Activated CD4-positive, alpha-beta T cell treated with anti-CD3 and anti-CD28 coated beads, Interleukin-2, amount 50 U/mL, for 48 hours (primary cell): ENCODE data around the gene BACE2.
"Not testable (repeated sequence)": the region's sequence is repeated elsewhere in the genome, so short reads cannot be mapped to it uniquely, and the experiment has no call there.

Experiments used
- DNase-seq, 2 experiments: peaks; one replicate each; pipeline ENCODE4 v3.0.0-alpha.2; 2020

Gene BACE2

GRCh38 chr21:41217671-41218385, 49.9 kb downstream of the BACE2 start:
- DNase-seq, result no peak

- no peak for DNase-seq
Observed at GRCh38 chr21:41219498-41220207, 51.7 kb downstream of the BACE2 start.

- no peak for DNase-seq
Observed at GRCh38 chr21:41220208-41220733, 52.3 kb downstream of the BACE2 start.

GRCh38 chr21:41222247-41223068, 54.5 kb downstream of the BACE2 start:
- no peak for DNase-seq

GRCh38 chr21:41226853-41227252, 58.9 kb downstream of the BACE2 start:
- no peak for DNase-seq

- DNase-seq, result no peak
Observed at GRCh38 chr21:41227357-41228005, 59.5 kb downstream of the BACE2 start.

- DNase-seq, result no peak
Observed at GRCh38 chr21:41228006-41228370, 60.0 kb downstream of the BACE2 start.

GRCh38 chr21:41228492-41228891, 60.5 kb downstream of the BACE2 start:
- DNase-seq, result no peak

- no peak for DNase-seq
Observed at GRCh38 chr21:41228958-41229357, 61.0 kb downstream of the BACE2 start.

- DNase-seq, result no peak
Observed at GRCh38 chr21:41229509-41230248, 61.7 kb downstream of the BACE2 start.

- DNase-seq, result no peak
Observed at GRCh38 chr21:41230497-41230896, 62.5 kb downstream of the BACE2 start.

- DNase-seq, result no peak
Observed at GRCh38 chr21:41231060-41231459, 63.1 kb downstream of the BACE2 start.

GRCh38 chr21:41232013-41232412, 64.1 kb downstream of the BACE2 start:
- no peak for DNase-seq

GRCh38 chr21:41233916-41234315, 66.0 kb downstream of the BACE2 start:
- no peak for DNase-seq

GRCh38 chr21:41234569-41234968, 66.6 kb downstream of the BACE2 start:
- no peak for DNase-seq

- DNase-seq, result no peak
Observed at GRCh38 chr21:41235201-41235600, 67.2 kb downstream of the BACE2 start.

GRCh38 chr21:41236352-41236973, 68.5 kb downstream of the BACE2 start:
- DNase-seq, result no peak

GRCh38 chr21:41238081-41238796, 70.3 kb downstream of the BACE2 start:
- not testable (repeated sequence) for DNase-seq

- no peak for DNase-seq
Observed at GRCh38 chr21:41240040-41240439, 72.1 kb downstream of the BACE2 start.

- DNase-seq, result no peak
Observed at GRCh38 chr21:41241341-41241740, 73.4 kb downstream of the BACE2 start.

- DNase-seq, result no peak
Observed at GRCh38 chr21:41242238-41242829, 74.4 kb downstream of the BACE2 start.
